ENCODE data around the gene CXCL11.
"Not testable (repeated sequence)": the region's sequence is repeated elsewhere in the genome, so short reads cannot be mapped to it uniquely, and the experiment has no call there.

CXCL11 gene

DNA sequence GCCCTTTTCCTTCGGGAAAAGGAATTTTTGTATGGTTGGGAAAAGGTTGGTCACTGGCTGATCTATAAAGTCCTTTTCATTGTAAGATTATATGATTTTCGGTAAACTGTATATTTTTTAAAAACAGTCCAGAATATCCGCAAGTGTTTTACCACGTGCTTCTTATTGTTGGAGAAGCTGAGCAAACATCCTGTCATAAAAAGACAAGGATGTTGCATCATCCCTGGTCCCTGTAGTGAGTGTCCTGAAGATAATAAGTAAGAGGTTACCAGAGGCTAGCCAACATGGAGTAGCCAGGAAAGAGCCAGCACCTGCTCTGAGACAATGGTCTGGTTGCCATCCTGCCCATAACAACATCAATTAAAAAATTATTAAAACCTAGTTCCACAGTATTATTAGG is 33.7 kb downstream of the CXCL11 start:
- DNase-seq (ENCODE audit: low read depth in 3 of 3, low spot score in 1 of 3), result no peak

DNA sequence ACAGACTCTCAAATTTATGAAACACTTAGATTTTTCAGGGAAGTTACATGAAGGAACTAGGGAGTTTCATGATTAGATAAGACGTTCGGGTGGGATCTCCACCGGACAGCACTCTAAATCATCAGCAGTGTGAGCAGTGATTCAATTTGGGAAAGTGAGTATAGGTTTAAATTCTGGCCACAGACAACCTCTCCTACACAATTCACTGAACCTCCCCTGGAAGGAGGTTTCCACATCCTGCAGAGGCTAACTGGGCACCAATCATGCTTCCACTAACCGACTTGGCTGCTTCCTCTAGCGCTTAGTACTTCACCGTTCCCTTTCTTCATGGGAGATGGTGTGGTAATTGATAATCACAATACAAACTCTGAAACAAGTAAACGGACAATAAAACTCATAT is 34.2 kb downstream of the CXCL11 start:
- no peak for DNase-seq (ENCODE audit: low read depth in 3 of 3, low spot score in 1 of 3)

DNA sequence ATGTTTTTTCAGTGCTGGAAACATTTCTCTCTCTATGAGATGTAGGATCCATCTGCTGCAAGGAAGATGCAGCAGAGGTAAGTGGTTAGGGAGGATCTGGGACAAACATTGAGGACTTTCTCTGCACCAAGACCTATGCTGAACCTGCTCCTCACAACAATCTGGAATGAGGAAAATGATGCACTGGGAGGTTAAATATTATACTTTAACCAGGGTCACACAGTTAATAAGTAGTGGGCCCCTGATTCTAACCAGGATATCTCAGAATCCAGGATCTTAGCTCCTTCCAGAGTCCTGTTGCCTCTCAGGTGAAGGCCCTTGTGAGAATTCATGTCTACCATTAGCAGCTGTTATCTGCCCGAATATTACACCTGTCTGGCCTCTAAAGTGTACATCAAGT is 35.6 kb downstream of the CXCL11 start:
- no peak for DNase-seq (ENCODE audit: low read depth in 3 of 3, low spot score in 1 of 3)

DNA sequence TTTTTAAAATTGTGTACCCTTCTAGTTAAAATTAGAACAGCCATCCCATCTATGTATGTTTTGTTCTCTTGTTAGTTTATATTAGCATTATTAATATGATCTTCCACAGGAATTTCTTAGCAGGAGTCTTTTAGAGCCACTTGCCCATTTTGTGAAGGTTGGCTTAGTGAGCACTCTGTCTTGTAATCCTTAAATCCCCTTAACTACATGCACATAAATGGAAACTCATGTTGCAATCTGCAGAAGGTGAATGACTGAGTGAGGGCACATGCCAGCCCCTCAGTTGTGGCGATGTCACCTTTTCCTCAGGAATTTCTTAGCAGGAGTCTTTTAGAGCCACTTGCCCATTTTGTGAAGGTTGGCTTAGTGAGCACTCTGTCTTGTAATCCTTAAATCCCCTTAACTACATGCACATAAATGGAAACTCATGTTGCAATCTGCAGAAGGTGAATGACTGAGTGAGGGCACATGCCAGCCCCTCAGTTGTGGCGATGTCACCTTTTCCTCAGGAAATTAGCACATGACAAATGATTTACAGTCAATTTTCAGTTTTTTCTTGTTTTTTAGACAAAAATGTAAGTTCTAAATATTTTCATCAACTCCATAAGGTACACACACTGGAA is 37.2 kb downstream of the CXCL11 start:
- not testable (repeated sequence) for DNase-seq (ENCODE audit: low read depth in 3 of 3, low spot score in 1 of 3)

DNA sequence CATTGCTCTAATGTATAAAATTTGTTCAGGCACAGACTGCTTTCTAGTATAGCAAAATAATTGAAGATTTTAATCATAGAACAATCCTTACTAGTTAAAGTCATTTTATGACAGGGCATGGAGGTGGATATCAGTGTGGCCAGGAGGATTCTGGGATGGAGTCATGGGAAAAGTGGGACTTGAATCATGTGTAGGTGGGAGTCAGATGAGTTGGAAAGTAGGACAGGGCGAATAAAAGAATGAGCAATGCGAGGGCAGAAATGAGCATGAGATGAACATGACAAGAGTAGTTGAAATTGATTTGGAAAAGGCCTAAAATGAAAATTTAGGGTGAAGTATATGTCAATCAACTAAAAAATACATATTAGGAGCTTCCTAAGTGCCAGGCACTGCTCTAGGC is 37.9 kb downstream of the CXCL11 start:
- DNase-seq (ENCODE audit: low read depth in 3 of 3, low spot score in 1 of 3), result no peak

DNA sequence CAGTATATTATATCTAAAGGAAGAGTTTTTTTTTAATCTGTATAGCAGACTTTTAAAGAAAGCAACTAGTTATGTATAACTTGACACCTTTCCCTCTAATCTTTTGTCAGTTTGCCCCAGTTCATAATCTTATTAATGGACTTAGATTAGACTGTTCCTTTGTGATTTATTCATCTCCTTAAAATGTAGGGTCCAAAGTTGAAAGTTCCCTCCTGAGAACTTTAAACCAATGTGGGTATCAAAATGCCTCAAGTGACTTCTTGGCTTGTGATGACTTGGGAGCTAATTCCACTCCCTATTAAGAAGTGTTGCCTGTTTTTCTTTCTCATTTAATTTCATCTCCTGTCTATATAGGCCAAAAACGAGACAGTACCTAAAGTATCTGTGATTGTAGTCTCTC is 38.8 kb downstream of the CXCL11 start:
- no peak for DNase-seq (ENCODE audit: low read depth in 3 of 3, low spot score in 1 of 3)

DNA sequence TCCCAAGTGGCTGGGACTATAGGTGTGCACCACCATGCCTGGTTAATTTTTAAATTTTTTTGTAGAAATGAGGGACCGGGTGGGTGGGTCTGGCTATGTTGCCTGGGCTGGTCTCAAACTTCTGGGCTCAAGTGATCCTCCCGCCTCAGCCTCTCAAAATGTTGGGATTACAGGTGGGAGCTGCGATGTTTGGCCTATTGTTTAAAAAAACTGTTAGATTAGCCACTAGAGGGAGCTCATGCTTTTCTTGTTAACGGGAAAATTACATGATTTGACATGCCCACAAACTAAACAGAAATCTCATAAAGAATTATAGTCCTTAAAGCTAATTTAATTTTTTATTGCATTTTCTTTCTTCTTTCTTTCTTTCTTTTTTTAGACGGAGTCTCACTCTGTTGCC is 40.1 kb downstream of the CXCL11 start:
- no peak for DNase-seq (ENCODE audit: low read depth in 3 of 3, low spot score in 1 of 3)

DNA sequence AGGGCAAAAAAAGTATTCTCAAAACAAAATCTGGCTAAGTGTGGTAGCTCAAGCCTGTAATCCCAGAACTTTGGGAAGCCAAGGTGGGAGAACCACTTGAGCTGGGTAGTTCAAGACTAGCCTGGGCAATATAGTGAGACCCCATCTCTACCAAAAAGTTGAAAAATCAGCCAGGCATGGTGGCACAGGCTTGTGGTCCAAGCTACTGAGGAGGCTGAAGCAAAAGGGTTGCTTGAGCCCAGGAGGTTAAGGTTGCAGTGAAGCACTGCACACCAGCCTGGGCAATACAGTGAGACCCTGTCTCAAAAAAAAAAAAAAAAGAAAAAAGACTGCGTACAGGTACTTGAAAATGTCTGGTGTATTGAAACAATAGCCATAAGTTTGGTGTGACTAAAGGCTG is 43.4 kb downstream of the CXCL11 start:
- no peak for DNase-seq (ENCODE audit: low read depth in 3 of 3, low spot score in 1 of 3)

DNA sequence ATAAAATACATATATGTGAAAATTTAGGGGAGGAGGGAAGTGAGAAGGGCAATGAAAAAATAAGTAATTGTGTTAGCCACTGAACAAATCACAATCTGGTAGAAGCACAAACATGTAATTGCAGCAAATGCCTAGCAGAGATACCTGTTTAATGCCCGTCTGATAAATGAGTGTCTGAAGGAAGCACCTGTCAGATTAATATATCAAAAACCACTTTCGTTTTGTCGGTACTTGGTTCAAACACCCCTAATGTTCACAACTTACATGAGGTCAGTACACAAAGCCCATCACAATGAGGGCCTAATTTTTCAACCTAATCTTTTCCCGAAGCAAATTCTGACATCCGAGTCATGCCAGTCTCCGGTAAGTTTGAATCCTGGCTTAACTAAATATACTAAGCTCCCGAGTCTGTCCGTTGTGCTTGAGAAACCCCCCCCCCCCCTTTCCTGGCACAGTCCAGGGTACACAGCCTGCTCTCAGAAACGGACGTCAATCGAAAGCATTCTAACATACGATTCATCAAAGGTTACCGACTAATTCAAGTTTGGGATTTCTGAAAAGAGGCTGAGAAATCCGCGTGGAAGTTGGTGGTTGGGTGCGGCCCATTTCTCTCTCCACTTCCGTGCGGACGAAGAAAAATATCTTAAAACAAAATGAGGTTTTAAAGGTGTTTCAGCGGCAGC is 45.9 kb downstream of the CXCL11 start:
- no peak for DNase-seq (ENCODE audit: low read depth in 3 of 3, low spot score in 1 of 3)

DNA sequence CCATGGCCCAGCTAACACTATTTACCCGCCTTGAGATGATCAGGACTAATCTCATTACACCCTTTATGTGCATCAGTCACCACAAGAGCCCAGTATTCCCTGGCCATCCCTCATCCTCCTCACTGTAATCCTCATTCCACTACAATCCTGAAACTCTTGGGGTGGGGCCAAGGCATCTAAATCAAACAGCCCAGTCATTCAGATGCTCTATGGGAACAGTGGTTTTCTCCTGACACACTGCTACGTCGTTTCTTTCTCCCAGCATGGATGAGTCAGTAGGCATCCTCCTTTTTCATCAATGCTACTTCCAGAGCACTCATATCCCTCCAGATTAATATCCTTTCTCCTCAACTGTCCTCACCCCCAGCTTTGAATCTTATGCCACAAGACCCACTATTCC is 50.8 kb downstream of the CXCL11 start:
- DNase-seq (ENCODE audit: low read depth in 3 of 3, low spot score in 1 of 3), result no peak
